SK-N-SH treated with all-trans-retinoic acid at 6 μM for 48 hours (cell line): ENCODE measurements around the gene E2F2.
A peak's percentile ranks its signal among the peaks of the same experiment; 100 is the strongest.

Experiments
- ARNTL ChIP-seq: fragments of 450-650 bp; formaldehyde crosslinking; IDR thresholded peaks from 2 replicates; pipeline ENCODE4 v1.5.0; 2020; ENCODE audit warnings: low read depth, mild to moderate bottlenecking, moderate library complexity, borderline replicate concordance
- CSDC2 ChIP-seq: fragments of 250-450 bp; sonication (Bioruptor Pico); IDR thresholded peaks from 2 replicates; pipeline ENCODE4 v1.5.0; 2020; ENCODE audit warnings: mild to moderate bottlenecking, moderate library complexity
- ESRRG ChIP-seq: fragments of 250-450 bp; sonication (Bioruptor Pico); IDR thresholded peaks from 2 replicates; pipeline ENCODE4 v1.6.1; 2021; ENCODE audit warnings: mild to moderate bottlenecking
- ISL1 ChIP-seq: fragments of 250-450 bp; sonication (Bioruptor Pico); IDR thresholded peaks from 2 replicates; pipeline ENCODE4 v2.1.2; 2022; ENCODE audit warnings: mild to moderate bottlenecking, moderate library complexity
- RARB ChIP-seq: fragments of 250-450 bp; sonication (Bioruptor Pico); IDR thresholded peaks from 2 replicates; pipeline ENCODE4 v1.8.0; 2021; ENCODE audit warnings: mild to moderate bottlenecking, moderate library complexity
- ZFP3 ChIP-seq: fragments of 250-450 bp; sonication (Bioruptor Pico); IDR thresholded peaks from 2 replicates; pipeline ENCODE4 v1.5.0; 2020; ENCODE audit warnings: mild to moderate bottlenecking, moderate library complexity
- ZFP30 ChIP-seq: fragments of 450-650 bp; formaldehyde crosslinking; IDR thresholded peaks from 2 replicates; pipeline ENCODE4 v1.5.0; 2022; ENCODE audit warnings: mild to moderate bottlenecking, moderate library complexity
- ZNF565 ChIP-seq: fragments of 450-650 bp; formaldehyde crosslinking; conservative IDR thresholded peaks from 2 replicates; pipeline ENCODE4 v1.5.0; 2020; ENCODE audit warnings: low read depth, mild to moderate bottlenecking, moderate library complexity
- ZNF8 ChIP-seq: fragments of 450-650 bp; formaldehyde crosslinking; IDR thresholded peaks from 2 replicates; pipeline ENCODE4 v1.5.0; 2020; ENCODE audit warnings: mild to moderate bottlenecking, moderate library complexity
- TF ChIP-seq, protein P1 (sequence below): fragments of 250-450 bp; sonication (Bioruptor Pico); IDR thresholded peaks from 2 replicates; pipeline ENCODE4 v1.5.0; 2020; ENCODE audit warnings: mild to moderate bottlenecking, moderate library complexity
- TF ChIP-seq, protein P2 (sequence below): fragments of 250-450 bp; sonication (Bioruptor Pico); IDR thresholded peaks from 2 replicates; pipeline ENCODE4 v1.5.1; 2020; ENCODE audit warnings: low read depth, mild to moderate bottlenecking, moderate library complexity
- TF ChIP-seq, protein P3 (sequence below): fragments of 250-450 bp; sonication (Bioruptor Pico); IDR thresholded peaks from 2 replicates; pipeline ENCODE4 v1.5.1; 2021; ENCODE audit warnings: mild to moderate bottlenecking, moderate library complexity
- TF ChIP-seq, protein P4 (sequence below): fragments of 250-450 bp; sonication (Bioruptor Pico); IDR thresholded peaks from 2 replicates; pipeline ENCODE4 v1.8.0; 2020; ENCODE audit warnings: mild to moderate bottlenecking, moderate library complexity, borderline replicate concordance

DNA sequence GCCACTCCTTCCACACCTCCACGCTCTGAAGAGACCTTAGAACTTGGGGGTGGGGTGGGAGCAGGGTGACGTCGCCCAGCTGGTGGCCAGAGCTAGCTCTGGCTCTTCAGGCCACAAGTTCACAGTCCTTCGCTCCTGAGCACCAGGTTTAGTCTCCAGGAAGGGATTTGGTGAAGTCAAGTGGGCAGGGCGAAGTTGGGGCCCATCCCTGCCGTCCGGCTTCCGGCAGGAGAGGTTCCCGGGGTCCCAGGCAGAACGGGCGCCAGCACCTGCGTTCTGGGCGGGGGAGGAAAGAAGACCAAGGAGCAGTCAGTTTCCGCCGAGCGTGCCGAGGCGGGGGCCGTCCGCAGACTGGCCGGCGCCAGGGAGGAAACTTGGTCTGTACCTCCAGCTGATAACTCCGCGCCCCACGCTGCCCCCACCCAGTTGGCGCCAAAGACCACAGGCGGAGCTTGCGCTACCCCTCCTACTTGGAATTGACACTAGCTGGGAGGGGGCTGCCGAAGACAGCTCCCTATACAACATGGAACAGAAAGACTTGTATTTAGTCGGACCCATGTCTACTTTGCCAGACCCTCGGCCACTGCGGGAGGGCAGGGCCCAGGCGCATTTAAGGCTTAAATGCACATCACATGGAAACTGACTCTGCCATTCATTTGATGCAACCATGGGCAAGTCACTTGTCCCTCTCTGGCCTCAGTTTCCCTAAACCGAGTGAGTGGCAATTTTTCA is 27.3 kb upstream of the E2F2 start:
- TF ChIP-seq, protein P1, sequence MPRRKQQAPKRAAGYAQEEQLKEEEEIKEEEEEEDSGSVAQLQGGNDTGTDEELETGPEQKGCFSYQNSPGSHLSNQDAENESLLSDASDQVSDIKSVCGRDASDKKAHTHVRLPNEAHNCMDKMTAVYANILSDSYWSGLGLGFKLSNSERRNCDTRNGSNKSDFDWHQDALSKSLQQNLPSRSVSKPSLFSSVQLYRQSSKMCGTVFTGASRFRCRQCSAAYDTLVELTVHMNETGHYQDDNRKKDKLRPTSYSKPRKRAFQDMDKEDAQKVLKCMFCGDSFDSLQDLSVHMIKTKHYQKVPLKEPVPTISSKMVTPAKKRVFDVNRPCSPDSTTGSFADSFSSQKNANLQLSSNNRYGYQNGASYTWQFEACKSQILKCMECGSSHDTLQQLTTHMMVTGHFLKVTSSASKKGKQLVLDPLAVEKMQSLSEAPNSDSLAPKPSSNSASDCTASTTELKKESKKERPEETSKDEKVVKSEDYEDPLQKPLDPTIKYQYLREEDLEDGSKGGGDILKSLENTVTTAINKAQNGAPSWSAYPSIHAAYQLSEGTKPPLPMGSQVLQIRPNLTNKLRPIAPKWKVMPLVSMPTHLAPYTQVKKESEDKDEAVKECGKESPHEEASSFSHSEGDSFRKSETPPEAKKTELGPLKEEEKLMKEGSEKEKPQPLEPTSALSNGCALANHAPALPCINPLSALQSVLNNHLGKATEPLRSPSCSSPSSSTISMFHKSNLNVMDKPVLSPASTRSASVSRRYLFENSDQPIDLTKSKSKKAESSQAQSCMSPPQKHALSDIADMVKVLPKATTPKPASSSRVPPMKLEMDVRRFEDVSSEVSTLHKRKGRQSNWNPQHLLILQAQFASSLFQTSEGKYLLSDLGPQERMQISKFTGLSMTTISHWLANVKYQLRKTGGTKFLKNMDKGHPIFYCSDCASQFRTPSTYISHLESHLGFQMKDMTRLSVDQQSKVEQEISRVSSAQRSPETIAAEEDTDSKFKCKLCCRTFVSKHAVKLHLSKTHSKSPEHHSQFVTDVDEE (CRISPR knock-in tag), result no peak
- TF ChIP-seq CSDC2 (CRISPR knock-in tag) (0 out of 2 replicates have a peak, but pooled peaks have one; percentile 7), ESRRG (CRISPR knock-in tag) (no peak), ZNF8 (CRISPR knock-in tag) (no peak), ZFP3 (CRISPR knock-in tag) (no peak), ARNTL (CRISPR knock-in tag) (no peak), ZNF565 (CRISPR knock-in tag) (no peak; the same call in 1 of the 2 replicates), RARB (no peak), ZFP30 (CRISPR knock-in tag) (0 out of 2 replicates have a peak, but pooled peaks have one; percentile 15), ISL1 (CRISPR knock-in tag) (no peak)
- TF ChIP-seq, protein P2, sequence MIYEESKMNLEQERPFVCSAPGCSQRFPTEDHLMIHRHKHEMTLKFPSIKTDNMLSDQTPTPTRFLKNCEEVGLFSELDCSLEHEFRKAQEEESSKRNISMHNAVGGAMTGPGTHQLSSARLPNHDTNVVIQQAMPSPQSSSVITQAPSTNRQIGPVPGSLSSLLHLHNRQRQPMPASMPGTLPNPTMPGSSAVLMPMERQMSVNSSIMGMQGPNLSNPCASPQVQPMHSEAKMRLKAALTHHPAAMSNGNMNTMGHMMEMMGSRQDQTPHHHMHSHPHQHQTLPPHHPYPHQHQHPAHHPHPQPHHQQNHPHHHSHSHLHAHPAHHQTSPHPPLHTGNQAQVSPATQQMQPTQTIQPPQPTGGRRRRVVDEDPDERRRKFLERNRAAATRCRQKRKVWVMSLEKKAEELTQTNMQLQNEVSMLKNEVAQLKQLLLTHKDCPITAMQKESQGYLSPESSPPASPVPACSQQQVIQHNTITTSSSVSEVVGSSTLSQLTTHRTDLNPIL (CRISPR knock-in tag), result no peak
- TF ChIP-seq, protein P3, sequence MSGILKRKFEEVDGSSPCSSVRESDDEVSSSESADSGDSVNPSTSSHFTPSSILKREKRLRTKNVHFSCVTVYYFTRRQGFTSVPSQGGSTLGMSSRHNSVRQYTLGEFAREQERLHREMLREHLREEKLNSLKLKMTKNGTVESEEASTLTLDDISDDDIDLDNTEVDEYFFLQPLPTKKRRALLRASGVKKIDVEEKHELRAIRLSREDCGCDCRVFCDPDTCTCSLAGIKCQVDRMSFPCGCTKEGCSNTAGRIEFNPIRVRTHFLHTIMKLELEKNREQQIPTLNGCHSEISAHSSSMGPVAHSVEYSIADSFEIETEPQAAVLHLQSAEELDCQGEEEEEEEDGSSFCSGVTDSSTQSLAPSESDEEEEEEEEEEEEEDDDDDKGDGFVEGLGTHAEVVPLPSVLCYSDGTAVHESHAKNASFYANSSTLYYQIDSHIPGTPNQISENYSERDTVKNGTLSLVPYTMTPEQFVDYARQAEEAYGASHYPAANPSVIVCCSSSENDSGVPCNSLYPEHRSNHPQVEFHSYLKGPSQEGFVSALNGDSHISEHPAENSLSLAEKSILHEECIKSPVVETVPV (CRISPR knock-in tag), result no peak
- TF ChIP-seq, protein P4, sequence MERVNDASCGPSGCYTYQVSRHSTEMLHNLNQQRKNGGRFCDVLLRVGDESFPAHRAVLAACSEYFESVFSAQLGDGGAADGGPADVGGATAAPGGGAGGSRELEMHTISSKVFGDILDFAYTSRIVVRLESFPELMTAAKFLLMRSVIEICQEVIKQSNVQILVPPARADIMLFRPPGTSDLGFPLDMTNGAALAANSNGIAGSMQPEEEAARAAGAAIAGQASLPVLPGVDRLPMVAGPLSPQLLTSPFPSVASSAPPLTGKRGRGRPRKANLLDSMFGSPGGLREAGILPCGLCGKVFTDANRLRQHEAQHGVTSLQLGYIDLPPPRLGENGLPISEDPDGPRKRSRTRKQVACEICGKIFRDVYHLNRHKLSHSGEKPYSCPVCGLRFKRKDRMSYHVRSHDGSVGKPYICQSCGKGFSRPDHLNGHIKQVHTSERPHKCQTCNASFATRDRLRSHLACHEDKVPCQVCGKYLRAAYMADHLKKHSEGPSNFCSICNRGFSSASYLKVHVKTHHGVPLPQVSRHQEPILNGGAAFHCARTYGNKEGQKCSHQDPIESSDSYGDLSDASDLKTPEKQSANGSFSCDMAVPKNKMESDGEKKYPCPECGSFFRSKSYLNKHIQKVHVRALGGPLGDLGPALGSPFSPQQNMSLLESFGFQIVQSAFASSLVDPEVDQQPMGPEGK, result peak; percentile 67; the same call in 1 of the 2 replicates
